HS-27A (cell line): ENCODE data around the gene CHMP5.

Experiments
- DNase-seq: peaks from one replicate; pipeline ENCODE4 v3.0.0-alpha.2; 2012; ENCODE audit warnings: low read depth, missing footprints

The CHMP5 gene

GRCh38 chr9:33244137-33244784 lies 20.6 kb upstream of the CHMP5 start:
- no peak for DNase-seq

GRCh38 chr9:33245341-33245740 lies 19.5 kb upstream of the CHMP5 start:
- DNase-seq: no peak

DNA sequence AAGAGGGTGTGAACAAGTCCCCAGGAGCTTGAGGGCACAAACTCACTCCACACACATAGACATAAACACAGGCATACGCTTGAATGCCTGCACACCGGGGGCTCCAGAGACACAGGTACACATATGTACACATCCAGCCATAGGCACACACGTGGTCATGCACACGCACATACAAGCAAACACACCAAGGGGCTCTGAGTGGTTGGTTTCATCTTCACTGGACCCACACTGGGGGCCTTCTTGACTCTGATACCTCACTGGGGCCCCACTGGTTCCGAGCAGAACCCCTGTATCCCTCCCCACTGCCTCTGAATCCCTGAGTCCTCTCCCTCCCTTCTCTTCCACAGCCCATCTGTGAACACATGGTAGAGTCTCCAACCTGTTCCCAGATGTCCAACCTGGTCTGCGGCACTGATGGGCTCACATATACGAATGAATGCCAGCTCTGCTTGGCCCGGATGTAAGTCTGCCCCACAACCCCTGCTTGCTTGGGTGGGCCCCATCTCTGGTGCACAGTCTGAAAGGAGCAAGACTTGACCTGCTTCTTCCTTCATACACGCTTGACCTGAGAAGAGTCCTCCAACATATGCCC lies 18.5 kb upstream of the CHMP5 start:
- no peak for DNase-seq

DNA sequence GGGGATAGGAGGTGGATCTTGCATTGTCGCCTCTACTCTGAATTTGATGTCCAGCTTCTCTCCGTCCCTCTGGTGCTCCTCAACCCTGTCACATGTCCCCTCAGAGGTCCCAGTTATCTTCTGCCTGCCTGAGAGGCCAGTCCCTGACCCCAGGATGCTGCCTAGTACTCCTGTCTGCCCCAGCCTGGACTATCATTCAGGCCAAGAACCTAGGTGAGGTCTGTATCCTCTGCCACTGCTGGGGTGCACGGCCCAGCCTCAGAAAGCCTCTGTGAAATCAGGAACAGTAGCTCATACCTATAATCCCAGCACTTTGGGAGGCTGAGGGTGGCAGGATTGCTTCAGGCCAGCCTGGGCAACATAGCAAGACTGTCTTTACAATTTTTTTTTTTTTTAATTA lies 16.2 kb upstream of the CHMP5 start:
- DNase-seq: no peak

DNA sequence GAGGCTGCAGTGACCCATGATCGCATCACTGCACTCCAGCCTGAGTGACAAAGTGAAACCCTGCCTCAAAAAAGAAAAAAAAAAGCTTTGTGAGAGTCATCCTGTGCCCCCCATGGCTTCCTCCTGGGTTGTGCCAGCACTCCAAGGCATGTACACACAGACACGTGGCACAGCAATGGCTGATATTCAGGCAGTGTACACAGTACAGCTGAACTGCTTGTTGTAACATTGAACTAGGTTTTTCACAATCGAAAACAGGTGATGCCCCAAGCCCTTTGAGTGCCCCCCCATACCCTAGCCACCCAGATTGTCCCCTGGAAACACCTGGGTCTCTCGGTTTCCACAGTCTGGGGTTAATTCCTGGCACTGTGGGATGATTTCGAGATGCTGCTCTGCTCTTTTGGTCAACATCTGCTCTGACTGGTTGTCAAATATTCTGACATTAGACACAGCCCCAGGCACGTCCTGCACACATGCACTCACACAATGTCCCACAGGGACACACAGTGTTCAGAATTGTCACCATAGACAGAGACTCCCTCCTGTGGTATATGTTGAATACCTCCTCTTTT lies 15.7 kb upstream of the CHMP5 start:
- DNase-seq: no peak

DNA sequence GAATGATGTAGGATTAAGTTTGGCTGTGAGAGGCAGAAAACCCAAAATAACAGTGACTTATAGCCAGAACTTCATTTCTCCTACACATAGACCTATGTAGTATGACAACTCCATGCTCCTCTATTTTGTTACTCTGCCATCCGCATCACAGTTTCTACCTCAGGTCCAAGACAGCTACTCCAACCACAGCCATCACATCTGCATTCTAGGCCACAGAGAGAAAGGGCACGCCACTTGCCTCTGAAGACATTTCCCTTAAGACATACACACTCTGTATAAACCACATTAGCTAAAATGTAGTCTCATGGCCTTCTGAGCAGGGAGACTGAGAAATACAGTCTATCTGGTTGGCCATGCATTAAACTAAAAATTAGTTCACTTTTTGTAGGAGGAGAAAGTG lies 14.9 kb upstream of the CHMP5 start:
- DNase-seq: no peak

DNA sequence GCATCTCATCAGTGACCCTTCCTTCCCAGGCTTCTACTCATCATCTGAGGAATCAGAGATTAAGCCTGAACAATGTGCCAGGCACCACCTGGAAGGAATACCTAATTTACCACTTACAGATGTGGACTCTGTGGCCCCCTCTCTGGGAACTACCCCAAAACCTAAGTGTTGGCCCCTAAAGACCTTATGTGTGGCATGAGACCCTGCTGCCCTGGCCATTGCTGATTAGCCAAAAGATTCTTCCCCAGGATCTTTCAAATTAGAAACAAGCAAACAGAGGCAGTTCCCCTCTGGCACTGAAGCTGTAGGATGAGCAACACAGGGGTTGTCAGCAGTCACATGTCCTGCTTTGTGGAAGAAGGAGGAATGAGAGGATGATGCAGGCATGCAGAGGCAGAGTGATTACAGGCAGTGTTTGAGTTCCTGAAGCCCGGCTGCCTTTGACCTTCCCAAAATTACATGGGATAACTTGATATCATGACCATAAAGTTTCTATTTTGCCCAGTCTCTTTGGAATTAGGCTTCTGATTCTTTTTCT lies 14.3 kb upstream of the CHMP5 start:
- DNase-seq: no peak

- DNase-seq: no peak
Measured at GRCh38 chr9:33254211-33254610, 10.6 kb upstream of the CHMP5 start.

DNA sequence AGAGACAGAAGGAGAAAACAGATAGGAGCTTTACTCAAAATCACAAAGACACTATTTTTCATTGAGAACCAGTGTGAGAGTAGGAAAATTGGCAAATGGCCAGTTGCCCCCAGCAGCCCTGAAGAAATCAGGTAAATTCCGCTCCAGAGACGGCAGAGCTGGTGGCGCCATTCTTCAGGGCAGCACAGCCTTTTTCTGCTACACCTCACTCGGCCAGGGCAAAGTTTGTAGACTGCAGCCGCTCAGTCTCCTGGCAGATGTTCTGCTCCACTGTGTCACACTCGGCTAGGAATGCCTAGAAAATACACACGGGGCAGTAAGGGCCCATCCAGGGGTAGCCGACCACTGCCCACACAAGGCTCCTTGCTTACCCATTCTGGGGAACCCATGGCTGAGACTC lies 9.8 kb upstream of the CHMP5 start:
- DNase-seq: no peak

DNA sequence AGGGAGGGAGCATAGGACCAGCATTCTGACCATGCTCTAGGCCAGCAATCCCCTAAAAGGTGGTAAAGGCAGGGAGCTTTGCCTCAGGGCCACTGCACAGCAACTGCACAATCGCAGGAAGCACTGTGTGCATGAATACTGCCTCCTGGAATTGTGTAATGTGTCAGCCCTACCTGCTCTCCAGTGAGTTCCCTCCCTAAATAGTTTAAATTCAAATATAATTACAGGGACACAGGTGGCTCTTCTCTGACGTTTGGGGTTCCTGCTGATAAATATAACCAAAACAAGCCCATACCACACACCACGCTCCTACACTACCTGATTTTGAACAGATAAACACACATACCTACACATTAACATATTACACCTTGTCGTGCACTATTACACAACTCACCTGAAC lies 9.4 kb upstream of the CHMP5 start:
- DNase-seq: no peak

GRCh38 chr9:33256236-33256635 lies 8.6 kb upstream of the CHMP5 start:
- no peak for DNase-seq

- DNase-seq: no peak
Measured at GRCh38 chr9:33257276-33257675, 7.6 kb upstream of the CHMP5 start.

GRCh38 chr9:33260372-33260771 lies 4.5 kb upstream of the CHMP5 start:
- no peak for DNase-seq

DNA sequence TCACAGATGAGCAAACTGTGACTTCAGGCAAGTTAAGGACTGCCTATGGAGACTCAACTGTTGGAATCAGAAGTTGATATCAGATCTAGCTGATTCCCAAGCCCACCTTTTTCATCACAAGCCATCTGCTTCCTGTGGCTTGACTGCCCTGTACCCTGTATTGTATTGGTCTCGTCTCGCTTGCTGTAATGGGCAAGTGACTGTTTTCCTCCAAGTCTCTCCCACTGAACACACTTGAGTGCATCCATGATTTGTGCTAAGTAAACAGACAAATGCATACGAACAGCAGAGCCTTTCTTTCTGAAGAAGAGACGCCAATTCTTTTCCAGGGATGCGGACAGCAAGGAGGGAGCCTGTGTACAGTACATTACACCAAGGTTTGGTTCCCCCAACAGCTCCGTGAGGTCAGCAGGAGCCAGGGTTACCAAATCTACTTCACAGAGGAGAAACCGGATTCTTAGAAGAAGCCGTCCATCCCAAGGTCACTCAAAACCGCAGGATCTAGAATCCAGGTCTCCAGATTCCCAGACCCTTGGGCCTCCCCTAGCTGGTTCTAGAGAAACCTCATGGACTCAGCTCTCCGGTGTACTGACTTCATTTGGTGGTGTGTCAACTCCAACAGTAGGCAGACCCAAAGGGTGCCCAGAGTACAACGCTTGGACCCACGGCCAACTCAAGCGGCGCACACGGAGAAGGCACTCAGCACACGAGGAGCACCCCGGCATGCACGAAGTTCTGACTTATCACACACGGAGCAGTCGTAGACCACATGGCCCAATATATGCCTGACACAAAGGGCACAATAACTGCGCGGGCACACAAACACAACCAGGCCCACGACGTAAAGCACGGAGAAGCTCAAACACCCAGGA lies 1.5 kb upstream of the CHMP5 start:
- DNase-seq: peak; percentile 12

DNA sequence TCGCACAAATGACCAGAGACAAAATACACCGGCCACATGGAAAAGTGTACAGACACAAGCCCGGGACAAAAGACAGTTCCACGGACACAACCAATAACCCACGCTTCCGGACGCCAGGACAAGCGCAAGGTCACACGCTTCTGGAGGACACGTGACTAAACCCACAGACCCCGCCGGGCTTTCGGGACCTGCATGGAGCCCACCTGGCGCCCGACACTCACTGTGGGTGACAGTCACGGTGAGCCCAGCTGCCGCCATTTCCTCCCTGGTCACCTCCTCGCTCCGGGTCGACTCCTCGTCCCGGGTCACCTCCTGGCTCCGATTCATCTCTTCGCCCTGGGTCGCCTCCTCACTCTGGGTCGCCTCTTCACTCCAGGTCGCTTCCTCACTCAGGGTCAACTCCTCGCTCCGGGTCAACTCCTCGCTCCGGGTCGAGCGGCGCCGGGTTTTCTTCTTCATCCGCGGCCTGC lies 811 bp upstream of the CHMP5 start:
- peak; percentile 14 for DNase-seq

- DNase-seq: no peak
Measured at GRCh38 chr9:33265211-33265865, 489 bp downstream of the CHMP5 start.

GRCh38 chr9:33267151-33267767 lies 2.4 kb downstream of the CHMP5 start:
- no peak for DNase-seq

GRCh38 chr9:33270146-33270545 lies 5.3 kb downstream of the CHMP5 start:
- no peak for DNase-seq

DNA sequence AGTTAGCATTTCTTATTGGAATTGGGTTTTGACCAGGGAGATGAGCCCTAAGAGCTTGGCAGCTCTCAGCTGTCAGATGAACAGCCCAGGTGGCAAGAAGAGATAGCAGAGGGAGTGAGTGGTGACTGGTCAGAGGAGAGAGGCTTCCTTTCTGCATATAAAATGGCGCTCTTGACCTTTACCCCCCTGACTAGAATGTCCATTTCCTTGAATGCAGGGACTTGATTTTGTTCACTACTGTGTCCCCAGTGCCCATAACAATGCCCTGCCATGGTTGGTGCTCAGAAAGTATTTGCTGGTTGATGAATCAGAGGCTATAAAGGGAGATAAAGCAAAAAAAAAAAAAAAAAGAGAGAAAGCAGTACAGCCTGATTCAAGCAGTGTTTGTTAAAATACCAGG lies 7.2 kb downstream of the CHMP5 start:
- no peak for DNase-seq

DNA sequence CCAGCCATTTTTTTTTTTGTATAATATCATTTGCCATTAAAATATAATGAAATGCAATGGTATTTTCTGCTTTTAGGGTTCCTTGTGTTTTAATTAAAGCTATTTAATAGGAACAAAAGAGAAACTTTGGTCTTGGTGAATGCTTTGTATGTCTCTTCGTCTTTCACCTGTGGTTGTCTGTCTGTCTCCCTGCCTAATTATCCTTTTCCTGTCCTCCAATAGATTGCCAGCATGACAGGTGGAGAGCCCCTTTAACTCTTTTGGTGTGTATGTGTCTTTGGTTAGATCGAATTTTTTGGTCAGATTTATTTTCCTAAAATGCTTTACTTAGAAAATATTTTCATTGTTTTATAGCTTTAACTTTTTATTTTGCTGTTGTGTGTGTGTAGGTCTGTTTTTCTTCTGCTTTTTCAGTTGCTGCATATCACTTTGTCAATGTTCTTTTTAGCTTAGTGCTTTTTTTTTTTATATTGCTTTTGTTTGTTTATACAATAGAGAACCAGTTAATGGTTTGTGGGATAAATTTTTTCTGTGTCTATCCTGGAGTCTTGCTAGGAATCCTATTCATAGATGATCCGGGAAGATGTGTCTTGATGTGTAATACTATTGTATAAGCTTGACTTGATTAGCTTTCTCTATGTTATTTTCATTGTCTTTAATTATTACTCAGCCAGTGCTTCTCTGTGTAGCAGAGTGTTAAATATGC lies 8.6 kb downstream of the CHMP5 start:
- no peak for DNase-seq

DNA sequence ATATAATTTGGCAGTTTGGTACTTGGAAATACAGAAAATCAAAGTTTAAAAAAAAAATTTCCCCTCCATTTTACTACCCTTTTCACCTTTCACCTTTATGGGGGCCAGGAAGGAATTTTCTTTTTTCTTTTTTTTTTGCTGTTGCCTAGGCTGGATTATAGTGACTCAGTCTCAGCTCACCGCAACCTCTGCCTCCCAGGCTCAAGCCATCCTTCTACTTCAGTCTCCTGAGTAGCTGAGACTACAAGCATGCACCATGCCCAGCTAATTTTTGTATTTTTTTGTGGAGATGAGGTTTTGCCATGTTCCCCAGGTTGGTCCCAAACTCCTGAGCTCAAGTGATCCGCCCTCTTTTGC lies 9.1 kb downstream of the CHMP5 start:
- DNase-seq: no peak
